Measurements from ENCODE around the gene ZNF407.
A peak's percentile ranks its signal among the peaks of the same experiment; 100 is the strongest.

The ZNF407 gene

GRCh38 chr18:74796211-74796610 is 198.5 kb downstream of the ZNF407 start:
- Histone ChIP-seq H3K27me3 (ENCODE audit: insufficient read depth, low read depth) (no peaks in the 10 kb centered on the region), H3K4me2 (no peak overlapping the region; the same call in 1 of the 2 replicates), H3K4me3 (IDR thresholded peaks at IDR 0.05; ENCODE audit: insufficient read depth, low read depth, low read length) (no peak overlapping the region), H3K4me1 (ENCODE audit: low read depth, poor library complexity, severe bottlenecking) (peaks cover 29% of the 10 kb centered on the region), H4K20me1 (ENCODE audit: insufficient read depth) (no peaks in the 10 kb centered on the region), H3K9ac (no peak overlapping the region), H3K27ac (no peak overlapping the region), H3K79me2 (ENCODE audit: insufficient read depth, low read depth) (no peaks in the 10 kb centered on the region), H3K36me3 (ENCODE audit: insufficient read depth) (no peaks in the 10 kb centered on the region), H2AFZ (ENCODE audit: low read depth) (no peak overlapping the region)
- TF ChIP-seq CTCF (conservative IDR thresholded peaks at IDR 0.05; ENCODE audit: low read depth, low read length): no peak

GRCh38 chr18:74796841-74797576 is 199.3 kb downstream of the ZNF407 start:
- H2AFZ ChIP-seq (ENCODE audit: low read depth): peak overlapping the region; percentile 21
- peak overlapping the region; percentile 75 for H3K4me2 ChIP-seq
- TF ChIP-seq CTCF (conservative IDR thresholded peaks at IDR 0.05; ENCODE audit: low read depth, low read length): no peak

GRCh38 chr18:74797577-74798151 is 200.0 kb downstream of the ZNF407 start:
- Histone ChIP-seq H3K27ac (peak overlapping the region; percentile 32), H2AFZ (ENCODE audit: low read depth) (peak overlapping the region; percentile 21)

More at GRCh38 chr18:74796841-74797576, 199.3 kb downstream of the ZNF407 start:
- peak overlapping the region; percentile 32 for H3K27ac ChIP-seq
- no peak overlapping the region for H3K4me3 ChIP-seq (IDR thresholded peaks at IDR 0.05; ENCODE audit: insufficient read depth, low read depth, low read length)
- no peak overlapping the region; the same call in 1 of the 2 replicates for H3K9ac ChIP-seq
- no peaks in the 10 kb centered on the region for H3K36me3 ChIP-seq (ENCODE audit: insufficient read depth)
- peaks cover 29% of the 10 kb centered on the region for H3K4me1 ChIP-seq (ENCODE audit: low read depth, poor library complexity, severe bottlenecking)
- H3K79me2 ChIP-seq (ENCODE audit: insufficient read depth, low read depth): no peaks in the 10 kb centered on the region
- no peaks in the 10 kb centered on the region for H4K20me1 ChIP-seq (ENCODE audit: insufficient read depth)
- H3K27me3 ChIP-seq (ENCODE audit: insufficient read depth, low read depth): no peaks in the 10 kb centered on the region

GRCh38 chr18:74799542-74799941 is 201.9 kb downstream of the ZNF407 start:
- no peaks in the 10 kb centered on the region for H4K20me1 ChIP-seq (ENCODE audit: insufficient read depth)
- no peak for TF ChIP-seq CTCF (conservative IDR thresholded peaks at IDR 0.05; ENCODE audit: low read depth, low read length)
- no peak overlapping the region for H3K27ac ChIP-seq
- no peak overlapping the region for H2AFZ ChIP-seq (ENCODE audit: low read depth)
- no peaks in the 10 kb centered on the region for H3K79me2 ChIP-seq (ENCODE audit: insufficient read depth, low read depth)
- H3K4me1 ChIP-seq (ENCODE audit: low read depth, poor library complexity, severe bottlenecking): peaks cover 29% of the 10 kb centered on the region
- H3K4me3 ChIP-seq (IDR thresholded peaks at IDR 0.05; ENCODE audit: insufficient read depth, low read depth, low read length): no peak overlapping the region
- no peak overlapping the region for H3K4me2 ChIP-seq
- no peak overlapping the region for H3K9ac ChIP-seq
- no peaks in the 10 kb centered on the region for H3K27me3 ChIP-seq (ENCODE audit: insufficient read depth, low read depth)
- H3K36me3 ChIP-seq (ENCODE audit: insufficient read depth): no peaks in the 10 kb centered on the region

More at GRCh38 chr18:74797577-74798151, 200.0 kb downstream of the ZNF407 start:
- TF ChIP-seq CTCF (conservative IDR thresholded peaks at IDR 0.05; ENCODE audit: low read depth, low read length): no peak
- no peak overlapping the region for H3K4me3 ChIP-seq (IDR thresholded peaks at IDR 0.05; ENCODE audit: insufficient read depth, low read depth, low read length)
- H3K27me3 ChIP-seq (ENCODE audit: insufficient read depth, low read depth): no peaks in the 10 kb centered on the region
- no peak overlapping the region; the same call in 1 of the 2 replicates for H3K9ac ChIP-seq
- H3K4me1 ChIP-seq (ENCODE audit: low read depth, poor library complexity, severe bottlenecking): peaks cover 29% of the 10 kb centered on the region
- H3K4me2 ChIP-seq: peak overlapping the region; percentile 75
- no peaks in the 10 kb centered on the region for H3K36me3 ChIP-seq (ENCODE audit: insufficient read depth)
- no peaks in the 10 kb centered on the region for H3K79me2 ChIP-seq (ENCODE audit: insufficient read depth, low read depth)
- no peaks in the 10 kb centered on the region for H4K20me1 ChIP-seq (ENCODE audit: insufficient read depth)

Measured in KMS-11 (cell line).